Measurements from ENCODE around the gene C3orf62. TPM values are rescaled to one million over a fixed set of nuclear protein-coding genes. Genes with fewer than 3 reads are reported as not detected.

The C3orf62 gene
- total and polyA plus RNA-seq, 10 donors: 4.1 to 15.0 (median 8.6) TPM

- no peak for DNase-seq
- Histone ChIP-seq H3K4me1 (no peaks in the 10 kb centered on the region), H3K9me3 (no peaks in the 10 kb centered on the region), H3K36me3 (no peaks in the 10 kb centered on the region), H3K27me3 (replicated peaks in 1 of 7) (no peaks in the 10 kb centered on the region), H3K4me3 (no peak overlapping the region), H3K27ac (no peak overlapping the region)
- TF ChIP-seq POLR2AphosphoS5 (IDR thresholded peaks at IDR 0.05) (no peak), POLR2A (IDR thresholded peaks at IDR 0.05) (no peak), CTCF (IDR thresholded peaks at IDR 0.05 in 8 of 11, conservative IDR thresholded peaks at IDR 0.05 in 3 of 11) (no peak)
- intact Hi-C loops (cut with DNase I; ENCODE audit: low total_unique reads): no loop called here
- WGBS, 5 donors: 54 to 80% (median 72%) methylated on average over 6 of the region's 6 CpGs
These were observed 21.1 kb downstream of the C3orf62 start for GRCh38 chr3:49255718-49256511.

- Histone ChIP-seq H3K36me3 (no peaks in the 10 kb centered on the region), H3K27me3 (replicated peaks in 1 of 7) (no peaks in the 10 kb centered on the region), H3K9me3 (no peaks in the 10 kb centered on the region), H3K27ac (no peak overlapping the region), H3K4me1 (no peaks in the 10 kb centered on the region), H3K4me3 (no peak overlapping the region)
- DNase-seq: no peak
- WGBS, 5 donors: 13 to 40% (median 18%) methylated on average over 1 of the region's 1 CpG
- intact Hi-C loops (cut with DNase I; ENCODE audit: low total_unique reads): no loop called here
- TF ChIP-seq CTCF (IDR thresholded peaks at IDR 0.05 in 8 of 11, conservative IDR thresholded peaks at IDR 0.05 in 3 of 11) (no peak), POLR2A (IDR thresholded peaks at IDR 0.05) (no peak), POLR2AphosphoS5 (IDR thresholded peaks at IDR 0.05) (no peak)
These were observed 21.9 kb downstream of the C3orf62 start for GRCh38 chr3:49255112-49255511.

- H3K9me3 ChIP-seq: no peaks in the 10 kb centered on the region
- intact Hi-C loops (cut with DNase I; ENCODE audit: low total_unique reads): no loop called here
- H3K4me1 ChIP-seq: peaks cover 0 to 8% (median 3%) of the 10 kb centered on the region in 6 donors
- DNase-seq: no peak
- TF ChIP-seq CTCF (IDR thresholded peaks at IDR 0.05 in 8 of 11, conservative IDR thresholded peaks at IDR 0.05 in 3 of 11) (no peak), POLR2AphosphoS5 (IDR thresholded peaks at IDR 0.05) (no peak), POLR2A (IDR thresholded peaks at IDR 0.05) (no peak)
- H3K27me3 ChIP-seq (replicated peaks in 1 of 7): no peaks in the 10 kb centered on the region
- H3K27ac ChIP-seq: no peak overlapping the region
- no peak overlapping the region for H3K4me3 ChIP-seq
- WGBS, 5 donors: 86 to 94% (median 90%) methylated on average over 2 to 3 of the region's 3 CpGs
- no peaks in the 10 kb centered on the region for H3K36me3 ChIP-seq
These were observed 23.5 kb downstream of the C3orf62 start for GRCh38 chr3:49253512-49253911.

GRCh38 chr3:49248840-49249227, 28.2 kb downstream of the C3orf62 start:
- Histone ChIP-seq H3K27me3 (replicated peaks in 1 of 7) (no peaks in the 10 kb centered on the region), H3K36me3 (no peaks in the 10 kb centered on the region), H3K9me3 (no peaks in the 10 kb centered on the region), H3K4me1 (peaks cover 0 to 19% (median 5%) of the 10 kb centered on the region in 6 donors), H3K4me3 (peak overlapping the region in 1 of 8 donors; percentile 41), H3K27ac (peak overlapping the region in 7 of 8 donors; percentile 68 to 89 (median 81))
- TF ChIP-seq POLR2A (IDR thresholded peaks at IDR 0.05) (no peak), POLR2AphosphoS5 (IDR thresholded peaks at IDR 0.05) (peak in 1 of 3 donors; percentile 53), CTCF (IDR thresholded peaks at IDR 0.05 in 8 of 11, conservative IDR thresholded peaks at IDR 0.05 in 3 of 11) (no peak)
- no peak for DNase-seq
- intact Hi-C loops (cut with DNase I; ENCODE audit: low total_unique reads): no loop called here
